Heart left ventricle (tissue), 16 donors: ENCODE measurements around the gene TOMM6. TPM values are rescaled to one million over a fixed set of nuclear protein-coding genes. Genes with fewer than 3 reads are reported as not detected.

ENCODE experiments used
- ATAC-seq, 4 donors: fragments of 200-7000 bp; cut with Tn5 transposase; one replicate each; pipeline ENCODE4 v1.9.1; 2020 to 2022; ENCODE audit warnings: moderate library complexity in 4 of 4, mild to moderate bottlenecking in 3 of 4, moderate number of reproducible peaks in 1 of 4
- DNase-seq, 5 donors: peaks; one replicate each; pipeline ENCODE4 v3.0.0-alpha.2; 2020
- H3K27ac ChIP-seq, 12 donors: fragments of 200-600 bp; sonication (generic) in 4 of 12; one replicate each; pipeline versions ENCODE4 v1.5.0 to v1.8.0; 2016 to 2022; ENCODE audit warnings: mild to moderate bottlenecking in 2 of 12
- H3K27me3 ChIP-seq, 9 donors: fragments of 200-600 bp; sonication (generic) in 2 of 9; one replicate each; pipeline versions ENCODE4 v1.5.1 to v1.8.0; 2016 to 2022; ENCODE audit warnings: mild to moderate bottlenecking in 3 of 9
- H3K36me3 ChIP-seq, 9 donors: fragments of 200-600 bp; sonication (generic) in 2 of 9; one replicate each; pipeline versions ENCODE4 v1.5.0 to v1.8.0; 2018 to 2022; ENCODE audit warnings: mild to moderate bottlenecking in 2 of 9
- H3K4me1 ChIP-seq, 12 donors: fragments of 200-600 bp; sonication (generic) in 4 of 12; one replicate each; pipeline versions ENCODE4 v1.5.0 to v1.8.0; 2016 to 2022; ENCODE audit warnings: mild to moderate bottlenecking in 3 of 12
- H3K4me3 ChIP-seq, 12 donors: fragments of 200-600 bp; sonication (generic) in 4 of 12; one replicate each; pipeline versions ENCODE4 v1.5.0 to v1.8.0; 2017 to 2022; ENCODE audit warnings: mild to moderate bottlenecking in 9 of 12, moderate library complexity in 4 of 12
- H3K9me3 ChIP-seq, 12 donors: fragments of 200-600 bp; sonication (generic) in 4 of 12; one replicate each; pipeline versions ENCODE4 v1.5.0 to v1.8.0; 2016 to 2022; ENCODE audit warnings: mild to moderate bottlenecking in 1 of 12
- CTCF ChIP-seq, 12 donors: fragments of 200-600 bp; sonication (generic) in 4 of 12; IDR thresholded peaks; one replicate each; pipeline versions ENCODE4 v1.5.0 to v1.8.0; 2018 to 2022; ENCODE audit warnings: antibody characterized with exemption in 12 of 12, mild to moderate bottlenecking in 5 of 12
- POLR2A ChIP-seq, 2 donors: fragments of 450-650 bp; IDR thresholded peaks; one replicate each; pipeline ENCODE4 v1.6.1; 2017; ENCODE audit warnings: antibody characterized with exemption in 2 of 2, mild to moderate bottlenecking in 2 of 2, moderate library complexity in 2 of 2
- WGBS, 4 donors: extraction: QIAGEN DNeasy Blood & Tissue Kit in 2 of 4; methylation state at CpG; one replicate each; pipeline versions ENCODE4 v1.1.5 to v1.1.7; 2013 to 2018; 5-methylcytosine and 5-hydroxymethylcytosine counted together
- intact Hi-C, 10 donors: fragments of 100-400 bp; cut with DNase I; formaldehyde crosslinking; loops; one replicate each; pipeline versions ENCODE4 v1.11.1 to v1.14.2; 2022
- polyA plus RNA-seq, 2 donors: library from polyadenylated mRNA; stranded (reverse); fragments of 200-250 nt; gene quantifications; one replicate each; pipeline ENCODE4 v1.2.3, GENCODE V29; 2013
- total RNA-seq, 9 donors: library from RNA; depleted of rRNA in 2 of 9; stranded (reverse); fragments of >200 nt in 2 of 9; fragmentation: NEBNext Ultra II Directional in 3 of 9; extraction: Animal tissue kit (Norgen Biotek cat#: 25700) in 3 of 9; gene quantifications; one replicate each; pipeline versions ENCODE4 v1.1.0 to v1.2.4, GENCODE V29; 2016 to 2023
- donor health status: ischemic (EF 13 %, LVEDD 7.1; RV severe dilation, severe dysfunction).
- donor health status: healthy with polysubstance abuse.
- donor health status: DM: no; HTN: yes; CAD: no.
- donor health status: DM: no; HTN: no; CAD: no.
- donor health status: ischemic (EF 25% LVEDD 6.9; RV normal size, moderate dysfunction).
- donor health status: ischemic (EF 25% LVEDD 5.7; RV mildly dilated, moderate dysfunction).
- donor health status: healthy.
- donor health status: DM: yes; HTN: yes; CAD: no.
- donor health status: ischemic (EF 35%, LVEDD 5.7; RV mildly dilated, moderate dysfunction).
- donor health status: nonischemic (EF 11% LVEDD 7.7; RV severe dilation, severe dysfunction).
- donor health status: DM: yes; HTN: yes; CAD: no.
- donor health status: PGD.
- donor health status: ischemic (EF 29% LVEDD 5.4; RV normal size, mild dysfunction).
- donor health status: nonischemic (EF 23%, LVEDD 6.1; RV moderate dilation, normal function).

Gene TOMM6
- total and polyA plus RNA-seq, 11 donors = 158 to 277 (median 182) TPM

- TF ChIP-seq POLR2A (IDR thresholded peaks at IDR 0.05) (no peak), CTCF (IDR thresholded peaks at IDR 0.05) (no peak)
- intact Hi-C loops = no loop called here
- Histone ChIP-seq H3K9me3 (no peaks in the 10 kb centered on the region), H3K36me3 (peaks cover 0 to 65% (median 43%) of the 10 kb centered on the region in 9 donors), H3K27me3 (no peaks in the 10 kb centered on the region), H3K4me1 (peaks cover 10 to 53% (median 31%) of the 10 kb centered on the region in 12 donors), H3K27ac (no peak overlapping the region), H3K4me3 (no peak overlapping the region)
- 96 to 98% (median 98%) methylated on average over 1 of the region's 1 CpG for WGBS, 4 donors
- ATAC-seq (no peak), DNase-seq (no peak)
Measured at GRCh38 chr6:41790045-41790444, 2.6 kb downstream of the TOMM6 start.

GRCh38 chr6:41791305-41791704 lies 3.8 kb downstream of the TOMM6 start:
- no peak for ATAC-seq
- 78 to 87% (median 84%) methylated on average over 1 of the region's 1 CpG for WGBS, 4 donors
- DNase-seq = no peak
- H3K27ac ChIP-seq = peak overlapping the region in 1 of 12 donors; percentile 28
- H3K4me1 ChIP-seq = peaks cover 4 to 43% (median 20%) of the 10 kb centered on the region in 12 donors
- intact Hi-C loops = no loop called here
- TF ChIP-seq CTCF (IDR thresholded peaks at IDR 0.05) (no peak), POLR2A (IDR thresholded peaks at IDR 0.05) (no peak)
- no peaks in the 10 kb centered on the region for H3K27me3 ChIP-seq
- peaks cover 0 to 73% (median 52%) of the 10 kb centered on the region in 9 donors for H3K36me3 ChIP-seq
- H3K9me3 ChIP-seq = no peaks in the 10 kb centered on the region
- H3K4me3 ChIP-seq = no peak overlapping the region

GRCh38 chr6:41791984-41792383 lies 4.5 kb downstream of the TOMM6 start:
- DNase-seq (no peak), ATAC-seq (no peak)
- no peak overlapping the region for H3K4me3 ChIP-seq
- peaks cover 0 to 80% (median 56%) of the 10 kb centered on the region in 9 donors for H3K36me3 ChIP-seq
- WGBS, 4 donors = 63 to 79% (median 68%) methylated on average over 4 of the region's 4 CpGs
- TF ChIP-seq CTCF (IDR thresholded peaks at IDR 0.05) = no peak
- no peak for TF ChIP-seq POLR2A (IDR thresholded peaks at IDR 0.05)
- no peaks in the 10 kb centered on the region for H3K9me3 ChIP-seq
- peaks cover 4 to 43% (median 20%) of the 10 kb centered on the region in 12 donors for H3K4me1 ChIP-seq
- peak overlapping the region in 3 of 12 donors; percentile 17 to 53 (median 28) for H3K27ac ChIP-seq
- no peaks in the 10 kb centered on the region for H3K27me3 ChIP-seq
- intact Hi-C loops = no loop called here

GRCh38 chr6:41796474-41796873 lies 9.0 kb downstream of the TOMM6 start:
- DNase-seq (no peak), ATAC-seq (no peak)
- Histone ChIP-seq H3K27me3 (no peaks in the 10 kb centered on the region), H3K36me3 (peaks cover 0 to 80% (median 47%) of the 10 kb centered on the region in 9 donors), H3K9me3 (no peaks in the 10 kb centered on the region), H3K27ac (no peak overlapping the region), H3K4me1 (peaks cover 0 to 29% (median 7%) of the 10 kb centered on the region in 12 donors), H3K4me3 (no peak overlapping the region)
- intact Hi-C loops = loop anchor here in 1 of 10 donors (5.0 kb wide), 1 partner anchor 121 kb away; no protein-coding TSS in a partner anchor
- 89 to 93% (median 92%) methylated on average over 2 of the region's 2 CpGs for WGBS, 4 donors
- TF ChIP-seq CTCF (IDR thresholded peaks at IDR 0.05) (no peak), POLR2A (IDR thresholded peaks at IDR 0.05) (no peak)
